Renal cortical epithelial cell (primary cell): Measurements from ENCODE around the gene MLLT1. TPM values are rescaled to one million over a fixed set of nuclear protein-coding genes. Genes with fewer than 3 reads are reported as not detected.

Source experiments
- DNase-seq: peaks from one replicate; pipeline ENCODE4 v3.0.0-alpha.2; 2011; ENCODE audit warnings: low read depth
- total RNA-seq: library from RNA; depleted of rRNA; stranded (reverse); fragments of >200 nt; gene quantifications from 2 replicates; pipeline ENCODE4 v1.2.3, GENCODE V29; 2014

Gene MLLT1
- total RNA-seq, 1 donor from 2014 or later = 5.4 TPM

DNA sequence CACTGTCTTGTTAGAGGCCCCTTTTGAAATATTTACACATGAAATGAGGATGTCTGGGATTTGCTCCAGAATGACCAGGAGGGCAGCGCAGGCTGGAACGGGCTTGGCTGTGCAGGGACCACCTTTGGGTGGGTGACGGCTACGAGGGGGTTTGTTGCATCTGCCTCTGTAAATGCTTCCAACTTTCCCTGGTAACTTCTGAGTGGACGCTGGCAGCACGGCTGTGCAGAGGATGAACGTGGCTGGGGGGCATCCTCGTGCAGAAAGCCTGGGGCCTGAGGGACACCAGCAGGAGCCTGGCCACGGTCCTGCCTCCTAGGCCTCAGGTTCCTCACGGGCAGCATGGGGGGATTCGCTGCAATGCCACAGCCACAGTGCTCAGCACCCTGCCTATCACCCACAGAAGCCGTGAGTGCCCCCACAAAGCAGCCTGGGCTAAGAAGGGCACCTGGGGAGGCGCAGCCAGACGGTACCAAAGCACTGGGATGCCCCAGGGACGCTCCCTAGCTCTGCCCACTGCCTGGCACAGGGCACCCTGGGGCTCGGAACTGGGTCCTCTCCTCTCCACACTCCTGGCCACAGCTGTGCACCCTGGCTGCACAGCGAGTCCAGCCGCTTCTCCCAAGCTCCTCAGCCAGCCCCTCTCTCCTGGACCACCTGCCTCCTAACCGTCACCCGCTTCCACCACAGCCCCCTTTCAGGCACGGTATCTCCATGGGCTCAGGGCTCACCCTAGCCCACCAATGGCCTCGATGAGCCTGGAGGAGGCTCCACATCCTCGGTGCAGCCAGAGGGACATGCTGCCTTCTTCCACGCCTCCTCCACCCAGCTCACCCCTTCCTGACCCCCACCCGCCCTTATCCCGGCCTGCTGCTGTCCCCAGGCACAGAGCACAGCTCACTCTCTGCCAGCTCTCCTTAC, 44.5 kb downstream of the MLLT1 start:
- DNase-seq = no peak

DNA sequence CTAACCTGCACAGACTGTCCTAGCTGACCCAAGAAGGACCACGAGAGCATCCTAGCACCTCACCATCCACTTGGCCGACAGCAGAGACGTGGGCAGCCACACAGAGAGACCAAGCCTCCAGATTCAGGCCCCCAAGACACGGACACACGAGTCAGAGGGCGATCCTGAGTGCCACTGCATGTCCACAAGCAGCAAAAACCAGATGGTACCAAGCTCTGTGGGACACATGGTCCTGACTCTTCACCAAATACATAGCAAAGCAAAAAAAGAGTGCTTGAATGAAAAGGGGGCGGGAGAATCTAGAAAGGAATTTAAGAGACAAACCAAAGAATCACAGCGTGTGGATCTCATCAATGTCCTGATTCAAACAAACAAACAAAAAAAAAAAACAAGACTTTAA, 45.2 kb downstream of the MLLT1 start:
- no peak for DNase-seq

DNA sequence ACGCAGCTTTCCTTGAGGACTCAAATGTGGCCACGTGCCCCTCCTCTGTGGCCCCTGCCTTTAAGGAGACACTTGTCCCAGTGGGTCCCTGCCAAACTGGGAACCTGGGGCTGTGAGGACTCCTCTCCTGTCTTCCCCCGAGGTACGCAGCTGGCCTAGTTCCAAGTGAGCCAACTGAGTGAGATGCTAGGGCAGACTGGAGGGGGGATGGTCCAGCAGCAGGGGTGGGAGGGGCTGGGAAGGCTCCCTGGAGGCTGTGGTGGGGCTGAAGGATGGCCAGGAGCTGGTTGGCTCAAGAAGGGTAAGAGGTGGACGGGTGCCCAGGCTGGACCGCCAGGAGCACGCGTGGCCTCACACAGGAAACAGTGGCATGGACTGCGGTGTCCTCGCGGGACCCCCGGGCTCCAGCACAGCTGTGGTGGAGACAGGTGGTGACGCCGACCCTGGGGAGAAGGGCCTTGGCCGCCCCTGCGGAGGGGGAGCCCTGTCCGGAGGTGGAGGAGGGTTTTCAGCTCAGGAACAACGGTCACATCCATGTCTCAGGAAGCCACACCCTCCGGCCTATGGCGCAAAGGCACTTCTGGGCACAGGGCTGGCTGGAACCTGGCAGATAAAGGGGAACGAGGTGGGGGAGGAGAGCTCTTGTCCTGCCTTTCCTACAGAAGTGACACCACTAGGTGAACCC, 45.8 kb downstream of the MLLT1 start:
- no peak for DNase-seq

DNA sequence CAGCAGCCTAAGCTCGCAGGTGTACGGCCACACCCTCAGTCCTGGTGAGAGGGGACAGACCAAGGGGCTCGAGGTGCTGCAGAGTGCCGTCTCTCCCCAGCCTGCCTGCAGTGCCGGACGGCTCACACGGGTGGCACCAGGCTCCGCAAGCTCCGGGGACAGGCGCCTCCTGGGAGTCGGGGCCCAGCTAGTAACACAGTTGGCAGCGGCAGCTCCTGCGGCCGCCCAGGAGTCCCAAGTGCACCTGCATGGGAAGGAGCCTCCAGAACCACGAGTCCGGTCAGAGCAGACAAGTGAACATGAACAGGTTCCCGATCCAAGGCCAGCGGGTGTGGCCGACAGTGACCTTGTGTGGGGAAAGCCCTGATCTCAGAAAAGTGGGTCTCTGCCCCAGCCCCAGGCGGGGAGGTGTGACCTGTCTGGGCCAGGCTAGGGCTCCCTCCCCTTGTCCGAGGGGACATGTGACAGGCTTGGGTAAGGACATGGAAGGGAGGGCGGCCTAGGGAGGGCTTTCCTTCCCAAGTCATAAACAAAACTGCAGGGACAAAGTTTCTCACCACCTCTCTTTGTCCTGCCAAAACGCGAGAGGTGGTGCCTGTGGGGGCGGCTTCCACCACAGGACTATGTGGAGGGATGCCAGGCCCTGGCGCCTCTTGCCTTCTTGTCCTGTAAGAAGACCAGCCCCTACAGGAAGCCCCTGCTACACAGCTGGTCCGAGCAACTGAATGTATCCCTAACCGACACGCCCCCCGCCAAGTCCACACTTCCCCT, 46.5 kb downstream of the MLLT1 start:
- no peak for DNase-seq

GRCh38 chr19:6232601-6233055, 47.1 kb downstream of the MLLT1 start:
- peak; percentile 88 for DNase-seq

DNA sequence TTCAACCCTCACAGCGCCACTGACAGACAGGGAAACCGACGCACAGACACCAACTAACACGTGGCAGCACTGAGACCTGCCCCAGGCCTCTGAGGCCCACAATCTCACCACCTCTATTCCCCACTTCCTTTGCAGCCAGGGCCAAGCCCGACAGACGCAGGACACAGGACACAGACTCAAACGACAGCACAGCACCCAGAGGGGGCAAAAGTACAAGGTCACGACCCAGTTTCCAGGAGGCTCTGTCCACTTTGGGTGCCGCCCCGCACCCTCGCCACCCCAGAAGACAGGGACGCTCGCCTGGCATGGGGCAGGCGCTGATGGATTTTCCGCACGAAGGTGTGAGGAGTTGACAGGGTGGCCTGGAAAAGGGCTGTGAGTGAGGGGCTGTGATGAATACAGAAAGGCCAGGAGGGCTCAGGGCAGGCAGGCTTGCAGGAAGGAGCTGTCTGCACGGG, 48.8 kb downstream of the MLLT1 start:
- DNase-seq = no peak

DNA sequence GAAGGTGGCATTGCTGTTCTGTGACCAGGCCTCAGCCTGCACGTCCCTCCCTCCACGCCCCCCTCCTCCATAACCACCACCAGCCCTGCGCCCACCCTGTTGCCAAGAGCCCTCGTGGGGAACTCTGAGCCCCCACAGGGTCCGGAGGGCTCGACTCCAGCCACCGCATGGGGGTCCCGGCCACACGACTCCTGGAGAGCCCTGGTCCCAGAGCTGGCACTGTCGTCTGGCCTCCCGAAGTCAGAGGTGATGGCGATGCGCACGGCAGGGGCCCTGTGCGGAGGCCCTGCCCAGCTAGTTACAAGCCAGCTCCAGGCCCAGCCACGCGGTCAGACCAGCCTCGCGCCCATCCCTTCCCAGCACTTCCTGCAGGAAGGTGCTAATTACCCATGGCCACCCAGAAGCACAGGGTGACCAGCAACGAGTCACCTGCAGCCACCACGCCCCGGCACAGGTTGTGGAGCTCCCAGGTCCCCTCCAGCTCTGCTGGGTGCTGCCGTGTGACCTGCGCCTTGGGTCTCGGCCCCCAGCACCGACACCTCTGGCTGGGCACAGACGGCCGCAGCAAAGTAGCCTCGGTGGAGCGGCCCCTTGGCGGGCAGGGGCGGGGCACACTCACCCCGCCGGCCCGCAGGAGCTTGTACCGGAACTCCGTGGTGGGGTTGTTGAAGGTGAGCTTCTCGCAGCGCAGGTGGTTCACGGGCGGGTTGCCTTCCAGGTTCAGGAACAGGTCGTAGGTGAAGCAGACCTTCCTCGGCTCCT, 49.6 kb downstream of the MLLT1 start:
- no peak for DNase-seq

- DNase-seq = no peak
These were observed 50.4 kb downstream of the MLLT1 start for GRCh38 chr19:6229216-6229913.

GRCh38 chr19:6228551-6229215, 51.1 kb downstream of the MLLT1 start:
- DNase-seq = no peak

GRCh38 chr19:6227936-6228325, 51.8 kb downstream of the MLLT1 start:
- DNase-seq = no peak

DNA sequence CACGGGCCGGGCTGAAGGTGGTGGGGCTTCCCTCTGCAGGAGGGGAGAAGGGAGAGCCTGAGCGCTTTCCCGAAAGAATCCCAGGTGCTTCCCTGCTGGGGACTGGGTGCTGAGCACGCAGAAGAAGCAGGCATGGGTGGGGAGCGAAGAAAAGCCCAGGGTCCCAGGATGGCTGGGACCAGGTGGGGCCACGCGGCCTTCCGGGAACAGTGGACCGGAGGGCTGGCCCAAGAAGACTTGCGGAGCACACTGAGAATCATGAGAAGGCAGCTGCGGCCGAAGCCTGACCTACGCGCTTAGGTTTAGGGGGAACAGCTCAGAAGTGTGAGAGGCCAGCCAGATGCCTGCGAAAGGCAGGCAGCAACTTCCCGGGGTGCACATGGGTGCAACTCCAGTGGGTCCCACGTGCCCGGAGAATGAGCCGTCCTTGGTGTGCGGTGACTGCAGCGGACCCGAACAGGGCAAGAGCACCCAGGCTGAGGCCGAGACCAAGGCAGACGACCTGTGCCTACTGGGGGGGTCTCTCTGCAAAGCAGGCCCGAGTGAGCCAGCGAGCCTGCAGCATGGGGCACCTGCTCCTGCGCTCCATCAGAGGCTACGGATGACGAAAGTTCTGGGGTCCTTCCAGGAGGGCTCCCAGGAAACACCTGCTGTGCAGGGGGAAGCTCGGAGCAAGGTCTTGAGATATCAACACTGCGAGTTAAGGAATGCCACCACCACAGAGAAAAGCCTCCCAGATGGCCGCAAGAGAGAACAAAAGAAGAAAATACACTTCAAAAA, 52.4 kb downstream of the MLLT1 start:
- no peak for DNase-seq

- DNase-seq = no peak
These were observed 53.2 kb downstream of the MLLT1 start for GRCh38 chr19:6226444-6227155.

GRCh38 chr19:6226012-6226411, 53.8 kb downstream of the MLLT1 start:
- no peak for DNase-seq

DNA sequence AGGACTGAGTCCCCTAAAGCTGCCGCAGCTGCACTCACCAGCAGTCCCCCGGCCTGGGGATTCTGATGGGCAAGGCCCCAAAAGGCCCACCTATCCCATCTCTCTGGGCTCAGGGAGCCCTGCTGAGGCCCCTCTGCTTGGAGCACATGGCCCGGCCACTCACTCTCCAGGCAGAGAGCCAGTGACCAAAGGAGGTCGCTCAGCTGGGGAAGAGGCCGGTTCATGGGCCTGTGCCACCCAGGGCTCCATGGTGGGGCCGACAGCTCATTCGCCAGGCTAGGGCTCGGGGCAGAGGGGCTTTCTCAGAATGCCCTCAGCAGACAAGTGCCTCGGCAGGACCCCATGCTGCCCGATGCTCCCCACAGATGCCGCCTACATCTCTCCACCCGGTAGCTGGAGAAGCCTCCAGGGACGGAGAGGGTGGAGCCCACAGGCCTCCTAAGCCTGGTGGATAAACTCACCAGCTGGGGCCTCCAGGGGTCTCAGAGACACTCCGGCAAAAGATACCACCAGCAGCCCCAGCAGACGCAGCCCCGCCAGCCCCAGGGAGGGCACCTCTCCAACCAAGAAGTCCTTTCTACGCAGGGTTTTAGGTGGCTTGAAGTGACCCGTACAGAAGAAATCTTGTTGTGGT, 54.4 kb downstream of the MLLT1 start:
- DNase-seq = no peak

DNA sequence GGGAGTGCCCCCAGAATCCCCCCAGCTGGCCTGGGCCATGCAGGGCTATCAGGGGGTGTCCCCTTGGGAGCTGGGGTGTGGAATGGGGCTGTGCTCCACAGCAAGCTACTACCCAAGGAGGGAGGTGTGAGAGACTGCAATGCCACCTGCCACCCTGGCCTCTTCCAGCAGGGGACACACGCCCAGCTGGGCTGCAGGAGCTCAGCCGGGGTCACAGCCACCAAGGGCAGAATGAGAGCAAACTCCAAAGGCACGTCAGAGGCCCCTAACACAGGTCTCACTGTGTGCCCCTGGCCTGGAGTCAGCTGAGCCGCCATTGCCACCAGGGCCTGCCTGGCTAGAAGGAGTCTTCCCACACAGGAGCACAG, 55.5 kb downstream of the MLLT1 start:
- DNase-seq = no peak

GRCh38 chr19:6223461-6224307, 56.1 kb downstream of the MLLT1 start:
- DNase-seq = no peak

GRCh38 chr19:6222884-6223283, 56.9 kb downstream of the MLLT1 start:
- no peak for DNase-seq
